Keratinocyte (primary cell): ENCODE results near the gene WNT1.

Source experiments
- CTCF ChIP-seq, 3 experiments: IDR thresholded peaks in 1 of 3; conservative IDR thresholded peaks in 1 of 3; optimal IDR thresholded peaks in 1 of 3; 2 replicates in 2 of 3; 3 replicates in 1 of 3; pipeline versions ENCODE3 to v1.5.1; 2011; ENCODE audit warnings: low read length in 3 of 3, mild to moderate bottlenecking in 3 of 3, moderate library complexity in 2 of 3, control low read depth in 1 of 3, inconsistent platforms in 1 of 3; ENCODE audit not compliant: insufficient read depth in 2 of 3; ENCODE audit errors: extremely low read depth in 1 of 3
- EZH2 ChIP-seq: IDR thresholded peaks from one replicate; pipeline ENCODE4 v1.6.1; 2012; ENCODE audit warnings: inconsistent platforms, mild to moderate bottlenecking, low read length, moderate library complexity

- TF ChIP-seq CTCF (optimal IDR thresholded peaks at IDR 0.05 in 1 of 3, IDR thresholded peaks at IDR 0.05 in 1 of 3, conservative IDR thresholded peaks at IDR 0.05 in 1 of 3; ENCODE audit: extremely low read depth in 1 of 3, insufficient read depth in 2 of 3, low read length in 3 of 3), result no peak
- no peak for TF ChIP-seq EZH2
Measured at GRCh38 chr12:48954841-48955501, 23.2 kb upstream of the WNT1 start.
